Breast epithelium (tissue), 4 donors: Measurements from ENCODE around the gene GRK5. TPM values are rescaled to one million over a fixed set of nuclear protein-coding genes. Genes with fewer than 3 reads are reported as not detected.

Experiments used
- DNase-seq, 2 donors: peaks; one replicate each; pipeline ENCODE4 v3.0.0-alpha.2; 2019; ENCODE audit warnings: low spot score in 2 of 2
- H3K27ac ChIP-seq, 2 donors: fragments of 200-600 bp; sonication (generic) in 1 of 2; one replicate each; pipeline ENCODE4 v1.5.1; 2016 to 2019; ENCODE audit warnings: mild to moderate bottlenecking in 1 of 2
- H3K27me3 ChIP-seq, 2 donors: fragments of 200-600 bp; sonication (generic) in 1 of 2; one replicate each; pipeline versions ENCODE4 v1.5.1 to v1.6.0; 2017 to 2019; ENCODE audit warnings: control low read depth in 1 of 2, mild to moderate bottlenecking in 1 of 2
- H3K36me3 ChIP-seq: fragments of 200-600 bp; one replicate; pipeline ENCODE4 v1.5.1; 2019
- H3K4me1 ChIP-seq, 2 donors: fragments of 200-600 bp; sonication (generic); one replicate each; pipeline ENCODE4 v1.5.1; 2016 to 2019; ENCODE audit warnings: control low read depth in 1 of 2
- H3K4me3 ChIP-seq, 3 donors: fragments of 200-600 bp; sonication (generic); 1 replicate in 2 of 3; 2 replicates in 1 of 3; pipeline ENCODE4 v1.5.1; 2016 to 2019; ENCODE audit warnings: mild to moderate bottlenecking in 3 of 3, moderate library complexity in 2 of 3
- H3K9me3 ChIP-seq, 2 donors: fragments of 200-600 bp; sonication (generic) in 1 of 2; one replicate each; pipeline ENCODE4 v1.5.1; 2016 to 2019; ENCODE audit warnings: control low read depth in 1 of 2
- POLR2A ChIP-seq: fragments of 450-650 bp; IDR thresholded peaks from one replicate; pipeline ENCODE4 v1.6.1; 2016; ENCODE audit warnings: antibody characterized with exemption, mild to moderate bottlenecking, moderate library complexity
- POLR2AphosphoS5 ChIP-seq, 3 donors: sonication (generic); formaldehyde crosslinking; IDR thresholded peaks; one replicate each; pipeline ENCODE4 v1.6.1; 2017; ENCODE audit warnings: antibody characterized with exemption in 3 of 3
- intact Hi-C: fragments of 100-400 bp; cut with DNase I; formaldehyde crosslinking; loops from one replicate; pipeline ENCODE4 v1.15.1; 2023; ENCODE audit warnings: low total_unique reads
- total RNA-seq, 3 donors: library from RNA; depleted of rRNA; stranded (reverse); fragments of >200 nt; gene quantifications; one replicate each; pipeline ENCODE4 v1.1.0, GENCODE V29; 2016
- TF ChIP-seq, protein P1 (sequence below), 3 donors: fragments of 450-650 bp; IDR thresholded peaks; one replicate each; pipeline ENCODE4 v1.5.1; 2016 to 2017; ENCODE audit warnings: antibody characterized with exemption in 3 of 3, mild to moderate bottlenecking in 3 of 3, moderate library complexity in 3 of 3

The GRK5 gene
- total RNA-seq, 3 donors from 2014 or later = 14.9 to 20.6 (median 15.2) TPM

DNA sequence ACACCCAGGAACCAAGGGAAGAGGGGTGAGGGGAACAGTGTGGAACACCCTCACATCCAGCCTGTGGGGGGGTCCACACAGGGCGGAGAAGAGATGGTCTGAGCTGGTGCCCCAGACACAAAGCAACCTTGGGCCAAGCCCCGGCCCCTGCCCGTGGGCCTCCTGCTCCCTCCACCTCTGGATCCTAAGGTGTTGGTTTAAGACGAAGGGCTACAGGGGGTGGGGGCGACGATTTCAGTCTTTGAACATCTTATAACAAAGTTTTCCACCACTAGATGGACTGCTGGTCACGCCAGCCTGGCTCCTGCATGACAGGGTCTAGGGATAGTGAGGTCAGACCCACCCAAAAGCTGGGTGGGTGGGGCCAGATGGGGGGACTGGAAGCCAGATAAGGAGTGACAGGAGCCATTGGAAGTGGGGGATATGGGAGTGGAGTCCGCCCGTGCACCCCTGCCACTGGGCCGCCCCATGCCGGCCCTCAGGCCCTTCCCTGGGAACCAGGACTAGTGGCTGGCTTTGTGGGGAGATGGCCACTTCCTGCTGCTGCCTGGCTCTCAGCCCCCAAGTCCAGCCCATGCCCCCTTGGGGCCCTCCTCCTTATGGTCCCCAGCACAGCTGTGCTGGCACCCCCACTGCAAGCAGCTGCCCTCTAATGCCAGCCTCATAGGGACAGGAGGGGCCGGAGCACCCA is 236.7 kb downstream of the GRK5 start:
- no peak for TF ChIP-seq POLR2A
- TF ChIP-seq, protein P1, sequence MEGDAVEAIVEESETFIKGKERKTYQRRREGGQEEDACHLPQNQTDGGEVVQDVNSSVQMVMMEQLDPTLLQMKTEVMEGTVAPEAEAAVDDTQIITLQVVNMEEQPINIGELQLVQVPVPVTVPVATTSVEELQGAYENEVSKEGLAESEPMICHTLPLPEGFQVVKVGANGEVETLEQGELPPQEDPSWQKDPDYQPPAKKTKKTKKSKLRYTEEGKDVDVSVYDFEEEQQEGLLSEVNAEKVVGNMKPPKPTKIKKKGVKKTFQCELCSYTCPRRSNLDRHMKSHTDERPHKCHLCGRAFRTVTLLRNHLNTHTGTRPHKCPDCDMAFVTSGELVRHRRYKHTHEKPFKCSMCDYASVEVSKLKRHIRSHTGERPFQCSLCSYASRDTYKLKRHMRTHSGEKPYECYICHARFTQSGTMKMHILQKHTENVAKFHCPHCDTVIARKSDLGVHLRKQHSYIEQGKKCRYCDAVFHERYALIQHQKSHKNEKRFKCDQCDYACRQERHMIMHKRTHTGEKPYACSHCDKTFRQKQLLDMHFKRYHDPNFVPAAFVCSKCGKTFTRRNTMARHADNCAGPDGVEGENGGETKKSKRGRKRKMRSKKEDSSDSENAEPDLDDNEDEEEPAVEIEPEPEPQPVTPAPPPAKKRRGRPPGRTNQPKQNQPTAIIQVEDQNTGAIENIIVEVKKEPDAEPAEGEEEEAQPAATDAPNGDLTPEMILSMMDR (IDR thresholded peaks at IDR 0.05) = no peak
- TF ChIP-seq POLR2AphosphoS5 (IDR thresholded peaks at IDR 0.05) = no peak
- H3K27me3 ChIP-seq = no peaks in the 10 kb centered on the region
- H3K36me3 ChIP-seq = no peaks in the 10 kb centered on the region
- no peak for DNase-seq
- peak overlapping the region in 1 of 2 donors; percentile 38 for H3K27ac ChIP-seq
- peaks cover 14% of the 10 kb centered on the region in 2 donors for H3K4me1 ChIP-seq
- H3K4me3 ChIP-seq = no peak overlapping the region
- intact Hi-C loops = loop anchor here (10.0 kb wide), 1 partner anchor 239 kb away; the partner anchor contains the start of gene GRK5
- H3K9me3 ChIP-seq = no peaks in the 10 kb centered on the region

DNA sequence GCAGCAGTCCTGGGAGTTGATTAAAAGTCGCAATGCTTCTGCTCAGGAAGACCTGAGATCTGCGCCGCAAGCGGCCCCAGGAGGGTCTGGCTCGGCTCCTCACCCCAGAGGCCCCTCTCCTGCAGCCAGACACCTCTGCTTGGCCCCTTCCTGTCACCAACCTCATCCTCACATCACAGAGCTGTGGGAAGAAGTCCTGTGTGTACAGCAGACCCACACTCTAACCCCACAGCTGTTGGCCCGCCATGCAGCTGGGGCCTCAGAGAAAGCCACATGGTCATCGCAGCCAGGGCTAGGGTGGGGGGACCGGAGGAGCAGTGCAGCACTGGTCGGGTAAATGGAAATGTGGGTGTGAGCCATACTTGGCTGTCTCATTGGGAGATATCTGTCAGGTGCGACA is 237.5 kb downstream of the GRK5 start:
- no peaks in the 10 kb centered on the region for H3K36me3 ChIP-seq
- no peaks in the 10 kb centered on the region for H3K27me3 ChIP-seq
- H3K27ac ChIP-seq = peak overlapping the region in 1 of 2 donors; percentile 38
- TF ChIP-seq, protein P1 (IDR thresholded peaks at IDR 0.05) = no peak
- TF ChIP-seq POLR2AphosphoS5 (IDR thresholded peaks at IDR 0.05) (no peak), POLR2A (no peak)
- intact Hi-C loops = loop anchor here (10.0 kb wide), 1 partner anchor 240 kb away; the partner anchor contains the start of gene GRK5
- DNase-seq = no peak
- H3K9me3 ChIP-seq = no peaks in the 10 kb centered on the region
- peaks cover 14% of the 10 kb centered on the region in 2 donors for H3K4me1 ChIP-seq
- H3K4me3 ChIP-seq = no peak overlapping the region

GRCh38 chr10:119445311-119445934 is 238.1 kb downstream of the GRK5 start:
- TF ChIP-seq POLR2AphosphoS5 (IDR thresholded peaks at IDR 0.05) = peak in 1 of 3 donors; percentile 24
- TF ChIP-seq POLR2A = no peak
- TF ChIP-seq, protein P1 (IDR thresholded peaks at IDR 0.05) = peak; percentile 84 to 95 (median 92)
- intact Hi-C loops = loop anchor here (10.0 kb wide), 1 partner anchor 241 kb away; the partner anchor contains the start of gene GRK5
- H3K4me3 ChIP-seq = no peak overlapping the region
- H3K27ac ChIP-seq = peak overlapping the region in 1 of 2 donors; percentile 38
- H3K36me3 ChIP-seq = no peaks in the 10 kb centered on the region
- H3K9me3 ChIP-seq = no peaks in the 10 kb centered on the region
- DNase-seq = peak; percentile 74 to 89
- peaks cover 14% of the 10 kb centered on the region in 2 donors for H3K4me1 ChIP-seq
- H3K27me3 ChIP-seq = no peaks in the 10 kb centered on the region

DNA sequence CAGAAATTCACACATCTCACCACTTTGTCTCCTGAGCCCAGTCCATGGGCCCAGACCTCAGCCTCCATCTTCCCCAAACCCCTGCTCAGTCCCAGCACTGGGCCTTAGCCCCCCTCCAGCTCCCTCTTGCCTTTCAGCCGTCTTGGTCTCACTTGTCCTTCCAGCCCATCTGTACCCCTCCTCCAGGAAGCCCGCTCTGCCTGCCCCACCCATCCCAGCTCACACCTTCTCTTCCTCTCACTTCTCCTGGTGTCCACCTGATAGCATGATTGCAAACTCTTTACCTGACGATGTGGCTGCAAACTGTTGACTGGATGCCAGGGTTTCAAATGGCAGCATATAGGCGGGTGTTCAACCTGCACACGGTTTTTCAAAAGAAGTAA is 238.6 kb downstream of the GRK5 start:
- no peak for DNase-seq
- Histone ChIP-seq H3K4me3 (no peak overlapping the region), H3K9me3 (no peaks in the 10 kb centered on the region), H3K27me3 (no peaks in the 10 kb centered on the region), H3K36me3 (no peaks in the 10 kb centered on the region), H3K4me1 (peaks cover 13 to 14% of the 10 kb centered on the region in 2 donors), H3K27ac (no peak overlapping the region)
- TF ChIP-seq POLR2A = no peak
- TF ChIP-seq, protein P1 (IDR thresholded peaks at IDR 0.05) = no peak
- TF ChIP-seq POLR2AphosphoS5 (IDR thresholded peaks at IDR 0.05) = no peak
- intact Hi-C loops = loop anchor here (10.0 kb wide), 1 partner anchor 241 kb away; the partner anchor contains the start of gene GRK5
